Astrocyte of the cerebellum (primary cell): ENCODE data around the gene SERPINE1.

ENCODE experiments used
- DNase-seq: peaks from one replicate; pipeline ENCODE4 v3.0.0-alpha.2; 2011; ENCODE audit warnings: low read depth
- H3K4me3 ChIP-seq: 2 replicates; pipeline ENCODE4 v1.5.1; 2011; ENCODE audit warnings: mild to moderate bottlenecking, low read depth, low read length, moderate library complexity
- CTCF ChIP-seq: IDR thresholded peaks from 2 replicates; pipeline ENCODE4 v1.5.1; 2012; ENCODE audit warnings: low read length, low read depth, moderate library complexity, mild to moderate bottlenecking; ENCODE audit errors: missing control alignments
- in situ Hi-C: cut with HindIII; loops from 2 replicates; pipeline ENCODE4 v1.10.0; 2017; ENCODE audit warnings: low sequenced_read_pairs

SERPINE1 gene

DNA sequence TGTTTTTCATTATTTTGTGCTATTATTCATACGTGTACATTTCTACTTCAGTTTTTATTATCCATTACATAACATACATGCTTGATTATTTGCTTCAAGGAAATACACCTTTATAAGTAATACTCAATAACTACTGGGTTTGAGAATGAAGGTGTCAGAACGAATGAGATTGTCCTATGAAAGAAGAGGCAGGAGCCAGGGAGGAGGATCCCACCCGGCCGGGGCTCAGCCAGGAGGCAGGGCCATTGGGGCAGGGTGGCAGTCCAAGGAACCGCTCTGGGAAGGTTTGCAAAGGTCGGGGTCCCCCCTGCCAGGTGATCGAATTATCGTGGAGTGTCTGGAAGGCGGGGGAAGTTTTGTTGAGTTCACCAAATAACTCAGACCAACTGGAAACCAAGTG, 32.5 kb upstream of the SERPINE1 start:
- in situ Hi-C loops, result no loop called here
- TF ChIP-seq CTCF, result no peak
- no peak for DNase-seq
- no peak overlapping the region for H3K4me3 ChIP-seq

- in situ Hi-C loops, result no loop called here
- no peak overlapping the region for H3K4me3 ChIP-seq
- peak; percentile 72 for TF ChIP-seq CTCF
- DNase-seq, result no peak
Measured at GRCh38 chr7:101094791-101095375, 32.0 kb upstream of the SERPINE1 start.

GRCh38 chr7:101096331-101096956, 30.5 kb upstream of the SERPINE1 start:
- H3K4me3 ChIP-seq, result no peak overlapping the region
- no peak for DNase-seq
- in situ Hi-C loops, result no loop called here
- TF ChIP-seq CTCF, result no peak

GRCh38 chr7:101096957-101097347, 30.0 kb upstream of the SERPINE1 start:
- TF ChIP-seq CTCF, result no peak
- DNase-seq, result no peak
- in situ Hi-C loops, result no loop called here

GRCh38 chr7:101097561-101097960, 29.3 kb upstream of the SERPINE1 start:
- no peak for DNase-seq
- TF ChIP-seq CTCF, result no peak
- in situ Hi-C loops, result no loop called here
- H3K4me3 ChIP-seq, result no peak overlapping the region

More at GRCh38 chr7:101096957-101097347, 30.0 kb upstream of the SERPINE1 start:
- H3K4me3 ChIP-seq, result no peak overlapping the region

- no peak for TF ChIP-seq CTCF
- in situ Hi-C loops, result no loop called here
- H3K4me3 ChIP-seq, result no peak overlapping the region
- DNase-seq, result peak; percentile 96
Measured at GRCh38 chr7:101099969-101100781, 26.7 kb upstream of the SERPINE1 start.
